PC-9 (cell line): ENCODE measurements around the gene TMEM185A.

Experiments
- EZH2 ChIP-seq: fragments of 200-600 bp; sonication (generic); IDR thresholded peaks from 2 replicates; pipeline ENCODE4 v1.8.0; 2017; ENCODE audit warnings: antibody characterized with exemption, low read depth
- TF ChIP-seq, protein P1 (sequence below): fragments of 200-600 bp; sonication (generic); conservative IDR thresholded peaks from 2 replicates; pipeline ENCODE4 v1.6.1; 2017; ENCODE audit warnings: mixed run types, antibody characterized with exemption, mild to moderate bottlenecking, moderate library complexity

DNA sequence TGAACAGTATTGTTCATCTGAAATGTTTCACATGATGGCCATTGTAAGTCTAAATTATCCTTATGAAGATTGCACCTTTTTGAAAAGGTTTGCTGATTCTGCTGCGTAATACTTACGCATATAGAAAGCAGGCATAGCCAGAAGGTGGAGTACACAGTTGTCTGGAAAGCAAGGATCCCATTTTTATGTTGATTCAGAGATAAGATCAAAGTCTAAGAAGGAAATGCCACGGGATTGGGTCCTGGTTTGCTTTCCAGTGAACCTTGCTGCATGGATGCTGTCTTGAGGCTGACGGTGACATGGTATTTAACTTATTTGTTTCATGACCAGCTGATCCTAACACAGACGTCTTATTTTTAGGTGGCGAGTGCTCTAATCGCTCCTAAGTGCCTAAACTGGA is 59.8 kb downstream of the TMEM185A start:
- TF ChIP-seq, protein P1, sequence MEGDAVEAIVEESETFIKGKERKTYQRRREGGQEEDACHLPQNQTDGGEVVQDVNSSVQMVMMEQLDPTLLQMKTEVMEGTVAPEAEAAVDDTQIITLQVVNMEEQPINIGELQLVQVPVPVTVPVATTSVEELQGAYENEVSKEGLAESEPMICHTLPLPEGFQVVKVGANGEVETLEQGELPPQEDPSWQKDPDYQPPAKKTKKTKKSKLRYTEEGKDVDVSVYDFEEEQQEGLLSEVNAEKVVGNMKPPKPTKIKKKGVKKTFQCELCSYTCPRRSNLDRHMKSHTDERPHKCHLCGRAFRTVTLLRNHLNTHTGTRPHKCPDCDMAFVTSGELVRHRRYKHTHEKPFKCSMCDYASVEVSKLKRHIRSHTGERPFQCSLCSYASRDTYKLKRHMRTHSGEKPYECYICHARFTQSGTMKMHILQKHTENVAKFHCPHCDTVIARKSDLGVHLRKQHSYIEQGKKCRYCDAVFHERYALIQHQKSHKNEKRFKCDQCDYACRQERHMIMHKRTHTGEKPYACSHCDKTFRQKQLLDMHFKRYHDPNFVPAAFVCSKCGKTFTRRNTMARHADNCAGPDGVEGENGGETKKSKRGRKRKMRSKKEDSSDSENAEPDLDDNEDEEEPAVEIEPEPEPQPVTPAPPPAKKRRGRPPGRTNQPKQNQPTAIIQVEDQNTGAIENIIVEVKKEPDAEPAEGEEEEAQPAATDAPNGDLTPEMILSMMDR, result no peak
- no peak for TF ChIP-seq EZH2
